ENCODE measurements around the gene UQCRC1.

UQCRC1 gene

GRCh38 chr3:48633743-48634142 is 24.3 kb upstream of the UQCRC1 start:
- no peak for DNase-seq (ENCODE audit: low read depth in 3 of 3)

GRCh38 chr3:48633256-48633655 is 23.8 kb upstream of the UQCRC1 start:
- DNase-seq (ENCODE audit: low read depth in 3 of 3): no peak

GRCh38 chr3:48631516-48632448 is 22.3 kb upstream of the UQCRC1 start:
- DNase-seq (ENCODE audit: low read depth in 3 of 3): no peak

GRCh38 chr3:48630833-48631232 is 21.4 kb upstream of the UQCRC1 start:
- DNase-seq (ENCODE audit: low read depth in 3 of 3): no peak

GRCh38 chr3:48630407-48630806 is 21.0 kb upstream of the UQCRC1 start:
- DNase-seq (ENCODE audit: low read depth in 3 of 3): no peak

- no peak for DNase-seq (ENCODE audit: low read depth in 3 of 3)
Measured at GRCh38 chr3:48629894-48630293, 20.4 kb upstream of the UQCRC1 start.

- no peak for DNase-seq (ENCODE audit: low read depth in 3 of 3)
Measured at GRCh38 chr3:48628277-48629017, 19.0 kb upstream of the UQCRC1 start.

- DNase-seq (ENCODE audit: low read depth in 3 of 3): no peak
Measured at GRCh38 chr3:48625600-48625999, 16.2 kb upstream of the UQCRC1 start.

GRCh38 chr3:48624767-48625166 is 15.3 kb upstream of the UQCRC1 start:
- DNase-seq (ENCODE audit: low read depth in 3 of 3): no peak

- DNase-seq (ENCODE audit: low read depth in 3 of 3): no peak
Measured at GRCh38 chr3:48623851-48624547, 14.6 kb upstream of the UQCRC1 start.

GRCh38 chr3:48621461-48621869 is 12.0 kb upstream of the UQCRC1 start, which contains the start of gene TMEM89:
Gene TMEM89, minus strand, starts transcription at chr3:48621769. Its CDS starts 13 bp downstream, at chr3:48621756.
- DNase-seq (ENCODE audit: low read depth in 3 of 3): no peak

GRCh38 chr3:48619541-48620524 is 10.4 kb upstream of the UQCRC1 start:
- no peak for DNase-seq (ENCODE audit: low read depth in 3 of 3)

GRCh38 chr3:48617559-48617958 is 8.1 kb upstream of the UQCRC1 start:
- DNase-seq (ENCODE audit: low read depth in 3 of 3): no peak

GRCh38 chr3:48614044-48614443 is 4.6 kb upstream of the UQCRC1 start:
- no peak for DNase-seq (ENCODE audit: low read depth in 3 of 3)

GRCh38 chr3:48612309-48612708 is 2.9 kb upstream of the UQCRC1 start:
- DNase-seq (ENCODE audit: low read depth in 3 of 3): no peak

- DNase-seq (ENCODE audit: low read depth in 3 of 3): no peak
Measured at GRCh38 chr3:48607519-48607918, 1.9 kb downstream of the UQCRC1 start.

GRCh38 chr3:48601622-48601994 is 7.8 kb downstream of the UQCRC1 start:
- no peak for DNase-seq (ENCODE audit: low read depth in 3 of 3)

- DNase-seq (ENCODE audit: low read depth in 3 of 3): no peak
Measured at GRCh38 chr3:48600711-48601621, 8.5 kb downstream of the UQCRC1 start.

GRCh38 chr3:48599509-48600285 is 9.7 kb downstream of the UQCRC1 start:
- no peak for DNase-seq (ENCODE audit: low read depth in 3 of 3)
